ENCODE data around the gene TGFBR1. TPM values are rescaled to one million over a fixed set of nuclear protein-coding genes. Genes with fewer than 3 reads are reported as not detected.

The TGFBR1 gene
- polyA plus RNA-seq, 4 donors = 44.4 to 52.3 (median 50.5) TPM

- no peak for DNase-seq (ENCODE audit: low read depth in 4 of 4, low spot score in 3 of 4)
Measured at GRCh38 chr9:99166149-99166548, 61.2 kb downstream of the TGFBR1 start.

DNA sequence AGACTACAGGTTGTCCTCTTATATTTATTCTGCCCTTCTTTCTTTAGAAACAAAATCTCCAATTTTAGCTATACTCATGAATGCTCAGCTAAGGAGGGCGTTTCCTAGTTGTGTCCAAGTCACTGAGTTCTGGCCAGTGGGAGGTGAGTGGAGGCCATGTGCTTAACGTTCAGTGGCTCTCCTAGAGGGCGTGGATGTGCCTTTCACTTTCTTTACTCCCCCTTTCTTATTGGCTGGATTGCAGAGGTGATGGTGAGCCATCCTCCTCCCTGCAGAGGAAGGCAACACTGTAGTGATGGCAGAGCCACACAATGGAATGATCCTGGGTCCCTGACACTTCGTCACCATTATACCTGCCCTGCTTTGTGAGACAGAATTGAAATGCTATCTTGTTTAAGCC is 62.2 kb downstream of the TGFBR1 start:
- DNase-seq (ENCODE audit: low read depth in 4 of 4, low spot score in 3 of 4) = no peak

DNA sequence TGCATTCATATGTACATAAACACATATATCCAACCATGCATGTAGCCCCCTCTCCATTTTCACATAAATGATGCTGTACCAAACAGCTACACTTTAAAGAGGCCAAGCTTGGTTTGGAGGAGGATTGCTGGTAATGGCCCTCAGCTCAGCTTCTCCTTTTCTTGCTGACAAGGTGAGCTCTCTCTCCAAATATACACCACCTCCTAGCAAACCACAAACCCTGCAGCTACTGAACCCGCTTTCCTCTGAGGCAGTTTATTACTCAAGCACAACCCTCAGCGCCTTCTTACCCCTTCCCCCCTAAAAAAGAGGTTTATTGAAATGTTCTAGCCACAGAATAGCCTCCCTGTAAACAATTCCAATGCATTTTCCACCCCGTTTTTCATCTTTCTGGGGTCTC is 62.8 kb downstream of the TGFBR1 start:
- no peak for DNase-seq (ENCODE audit: low read depth in 4 of 4, low spot score in 3 of 4)

GRCh38 chr9:99169086-99169485 is 64.2 kb downstream of the TGFBR1 start:
- no peak for DNase-seq (ENCODE audit: low read depth in 4 of 4, low spot score in 3 of 4)

GRCh38 chr9:99169982-99170761 is 65.3 kb downstream of the TGFBR1 start:
- no peak for DNase-seq (ENCODE audit: low read depth in 4 of 4, low spot score in 3 of 4)

GRCh38 chr9:99171225-99172123 is 66.6 kb downstream of the TGFBR1 start:
- no peak for DNase-seq (ENCODE audit: low read depth in 4 of 4, low spot score in 3 of 4)

DNA sequence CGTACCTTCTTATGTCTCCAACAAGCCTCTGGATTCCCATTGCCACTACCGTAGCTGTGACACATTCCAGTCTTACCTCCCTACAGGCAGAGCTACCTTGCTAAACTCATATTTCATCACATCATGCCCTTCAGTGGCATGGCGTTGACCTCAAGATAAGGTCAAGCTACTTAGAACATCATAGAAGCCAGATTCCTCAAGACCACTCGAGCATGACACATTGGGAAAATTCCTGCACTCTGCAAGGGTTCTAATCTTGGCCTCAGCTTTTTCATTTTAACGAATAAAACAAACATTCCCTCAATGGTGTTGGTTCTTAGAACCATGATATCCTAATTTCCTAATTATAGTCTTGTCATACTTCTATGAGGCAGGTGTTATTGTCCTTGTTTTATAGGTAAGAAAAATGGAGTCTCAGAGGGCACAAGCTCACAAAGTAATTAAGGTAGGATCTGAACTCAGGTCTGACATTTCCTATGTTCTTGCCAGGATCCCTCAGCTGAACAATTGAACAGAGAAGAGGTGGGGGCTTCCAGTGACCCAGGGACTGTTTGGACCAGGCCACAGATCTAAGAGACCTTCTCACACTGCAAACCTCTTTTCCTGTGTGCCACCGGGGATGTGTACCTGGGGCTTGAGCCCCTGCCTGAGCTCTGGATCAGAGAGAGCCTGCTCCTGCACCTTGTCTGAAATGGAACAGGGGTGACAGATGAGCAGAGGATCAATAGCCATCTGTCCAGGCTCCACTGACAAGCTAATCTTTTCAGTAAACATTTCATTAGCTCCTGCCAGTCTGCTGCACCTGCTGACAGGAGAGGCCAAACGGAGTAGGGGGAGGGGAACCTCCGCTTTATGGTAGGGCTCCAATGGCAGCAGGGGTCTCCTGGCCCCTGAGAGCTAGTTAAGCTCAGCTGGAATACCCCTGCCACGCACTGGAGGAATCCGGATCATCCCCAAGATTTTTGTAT is 67.5 kb downstream of the TGFBR1 start:
- DNase-seq (ENCODE audit: low read depth in 4 of 4, low spot score in 3 of 4) = no peak

DNA sequence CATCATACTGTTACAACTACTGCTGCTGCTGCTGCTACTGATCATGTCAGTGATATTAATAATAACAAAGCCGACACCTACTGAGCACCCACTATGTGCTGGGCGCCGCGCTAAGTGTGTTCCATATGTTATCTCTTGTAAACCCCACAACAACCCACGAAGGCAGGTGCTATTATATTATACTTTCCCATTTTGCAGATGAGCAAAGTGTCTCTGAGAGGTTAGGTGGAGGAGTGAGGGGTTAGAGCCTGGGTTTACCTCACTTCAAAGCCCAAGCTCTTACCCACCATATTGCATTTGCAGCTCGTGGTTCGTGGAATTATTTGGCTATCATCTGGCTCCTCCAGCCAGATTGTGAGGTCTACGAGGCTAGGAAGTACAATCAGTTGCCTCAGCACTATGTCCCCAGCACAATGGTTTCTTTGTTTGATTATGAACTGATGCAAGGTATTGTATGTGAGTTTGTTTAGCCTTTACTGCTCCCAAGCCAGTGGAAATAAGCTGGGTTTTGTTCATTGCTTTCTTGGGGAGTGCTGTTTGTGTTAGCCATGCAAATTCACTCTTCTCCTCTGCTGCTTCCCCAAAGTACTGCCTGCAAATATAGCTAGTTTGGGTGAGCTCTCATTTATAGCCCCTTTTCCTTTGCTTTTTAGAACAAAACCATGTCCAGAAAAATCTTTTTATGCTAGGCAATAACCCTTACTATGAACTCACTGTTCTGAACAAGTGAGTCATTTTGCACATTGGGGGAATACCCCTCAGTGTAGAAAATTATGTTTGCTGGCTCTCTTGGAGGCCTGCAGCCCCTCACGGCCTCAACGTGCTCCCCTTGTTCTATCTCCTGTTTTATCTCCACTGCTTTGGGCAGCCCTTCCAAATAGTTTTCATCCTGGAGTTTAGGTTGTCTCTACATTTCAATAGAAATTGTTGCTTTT is 68.9 kb downstream of the TGFBR1 start:
- DNase-seq (ENCODE audit: low read depth in 4 of 4, low spot score in 3 of 4) = no peak

DNA sequence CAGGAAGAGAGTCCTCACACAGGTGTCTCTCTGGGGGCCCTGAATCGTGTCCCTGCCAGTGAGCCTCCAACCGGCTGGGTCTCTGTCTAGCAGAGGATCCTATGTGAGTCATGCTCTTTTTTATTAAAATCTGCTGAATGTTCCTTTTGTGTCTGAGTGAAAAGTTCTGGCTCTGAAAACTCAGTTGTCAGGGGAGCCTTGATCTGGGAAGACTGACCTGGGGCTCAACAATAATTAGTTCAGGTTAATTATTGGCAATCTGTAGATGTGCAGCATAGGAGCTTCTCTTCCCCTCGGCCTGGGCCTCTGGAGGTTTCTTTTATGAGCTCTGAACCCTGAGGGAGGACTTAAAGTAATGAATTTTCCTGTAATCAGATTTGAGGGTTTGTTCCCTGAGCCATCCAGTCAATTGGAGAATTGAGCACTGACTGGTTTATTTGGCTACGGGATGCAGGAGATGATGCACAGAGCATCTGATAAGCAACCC is 71.7 kb downstream of the TGFBR1 start:
- no peak for DNase-seq (ENCODE audit: low read depth in 4 of 4, low spot score in 3 of 4)

DNA sequence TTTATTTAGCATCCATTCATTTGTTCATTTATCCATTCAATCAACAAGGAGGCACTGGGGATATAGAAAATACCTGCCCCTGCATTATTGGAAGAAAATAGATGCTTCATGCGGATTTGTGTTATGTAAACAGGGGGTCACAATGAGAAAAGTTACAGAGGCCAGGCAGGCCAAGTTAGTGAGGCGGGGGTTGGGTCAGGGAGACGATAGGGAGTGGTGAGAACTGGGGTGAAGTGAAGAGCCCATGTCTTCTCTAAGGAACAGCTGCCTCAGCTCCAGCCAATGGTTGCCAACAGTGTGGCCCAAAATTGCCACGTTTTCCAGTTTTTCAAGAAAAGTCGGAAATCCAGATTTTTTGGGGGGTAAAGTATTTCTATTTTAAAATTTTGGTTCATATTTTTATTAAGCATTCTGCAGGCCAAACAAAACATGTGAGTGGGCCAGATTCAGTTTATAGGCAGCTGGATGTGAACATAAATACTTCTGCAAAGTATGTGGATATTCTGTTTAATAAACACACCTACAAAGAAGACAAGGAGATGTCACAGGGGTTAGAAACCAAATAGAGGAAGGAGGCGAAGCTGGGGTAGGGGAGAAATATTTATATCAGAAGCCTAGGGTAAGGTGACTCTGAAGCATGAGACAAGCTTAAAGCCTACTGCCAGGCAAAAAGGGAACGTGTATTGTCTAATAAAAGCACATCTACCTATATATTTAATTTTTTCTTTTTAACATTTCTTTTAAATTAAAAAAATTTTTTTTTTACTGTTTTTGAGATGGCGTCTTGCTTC is 72.9 kb downstream of the TGFBR1 start:
- DNase-seq (ENCODE audit: low read depth in 4 of 4, low spot score in 3 of 4) = no peak

- DNase-seq (ENCODE audit: low read depth in 4 of 4, low spot score in 3 of 4) = no peak
Measured at GRCh38 chr9:99178912-99179872, 74.3 kb downstream of the TGFBR1 start.

GRCh38 chr9:99180199-99180598 is 75.3 kb downstream of the TGFBR1 start:
- DNase-seq (ENCODE audit: low read depth in 4 of 4, low spot score in 3 of 4) = no peak

GRCh38 chr9:99180662-99181061 is 75.7 kb downstream of the TGFBR1 start:
- DNase-seq (ENCODE audit: low read depth in 4 of 4, low spot score in 3 of 4) = no peak

DNA sequence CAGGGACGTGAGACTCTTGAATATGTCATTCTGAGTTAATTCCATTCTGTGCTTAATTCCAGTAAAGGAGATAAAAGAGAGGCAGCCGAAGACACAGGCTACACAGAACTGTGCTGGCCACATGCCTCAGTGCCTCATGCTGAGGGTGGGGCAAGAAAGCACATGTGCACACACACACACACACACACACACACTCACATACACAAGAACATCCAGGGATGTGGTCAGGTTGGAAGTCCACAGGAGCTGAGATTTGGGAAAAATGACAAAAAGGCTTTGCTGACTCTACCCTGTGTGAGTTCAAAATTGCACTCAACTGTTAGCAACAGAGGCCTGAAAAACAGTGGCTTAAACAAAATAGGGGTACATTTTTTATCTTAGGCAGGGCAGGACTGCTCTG is 76.3 kb downstream of the TGFBR1 start:
- DNase-seq (ENCODE audit: low read depth in 4 of 4, low spot score in 3 of 4) = no peak

- DNase-seq (ENCODE audit: low read depth in 4 of 4, low spot score in 3 of 4) = no peak
Measured at GRCh38 chr9:99181621-99182020, 76.7 kb downstream of the TGFBR1 start.

GRCh38 chr9:99182356-99182755 is 77.4 kb downstream of the TGFBR1 start:
- no peak for DNase-seq (ENCODE audit: low read depth in 4 of 4, low spot score in 3 of 4)

GRCh38 chr9:99183616-99184015 is 78.7 kb downstream of the TGFBR1 start:
- DNase-seq (ENCODE audit: low read depth in 4 of 4, low spot score in 3 of 4) = no peak

GRCh38 chr9:99184110-99184474 is 79.2 kb downstream of the TGFBR1 start:
- DNase-seq (ENCODE audit: low read depth in 4 of 4, low spot score in 3 of 4) = no peak
